Dermis blood vessel endothelial cell (primary cell): Measurements from ENCODE around the gene GPR55. TPM values are rescaled to one million over a fixed set of nuclear protein-coding genes. Genes with fewer than 3 reads are reported as not detected.

Experiments used
- DNase-seq: peaks from one replicate; pipeline ENCODE4 v3.0.0; 2010
- total RNA-seq: library from RNA; depleted of rRNA; stranded (reverse); fragments of >200 nt; gene quantifications from 2 replicates; pipeline ENCODE4 v1.2.3, GENCODE V29; 2014

GPR55 gene
- total RNA-seq, 1 donor from 2014 or later: not detected

DNA sequence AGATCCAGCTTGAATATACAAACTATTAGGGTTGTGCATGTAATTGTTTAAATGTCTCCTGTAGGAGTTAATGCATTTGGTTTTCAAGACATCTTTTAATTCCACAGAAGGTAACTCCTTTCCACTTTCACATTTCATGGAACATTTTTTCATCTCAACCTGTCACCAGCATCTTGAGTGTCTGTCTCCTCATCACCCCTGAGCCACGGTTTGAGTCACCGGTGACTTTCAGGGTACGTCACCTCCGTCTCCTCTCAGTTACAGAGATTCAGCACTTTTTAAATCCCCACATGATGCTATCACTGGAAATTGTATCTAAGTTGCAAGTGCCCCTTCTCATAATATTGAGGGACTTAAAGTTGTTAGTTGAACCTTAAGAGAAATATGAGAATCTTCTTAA lies 25.3 kb downstream of the GPR55 start:
- no peak for DNase-seq

DNA sequence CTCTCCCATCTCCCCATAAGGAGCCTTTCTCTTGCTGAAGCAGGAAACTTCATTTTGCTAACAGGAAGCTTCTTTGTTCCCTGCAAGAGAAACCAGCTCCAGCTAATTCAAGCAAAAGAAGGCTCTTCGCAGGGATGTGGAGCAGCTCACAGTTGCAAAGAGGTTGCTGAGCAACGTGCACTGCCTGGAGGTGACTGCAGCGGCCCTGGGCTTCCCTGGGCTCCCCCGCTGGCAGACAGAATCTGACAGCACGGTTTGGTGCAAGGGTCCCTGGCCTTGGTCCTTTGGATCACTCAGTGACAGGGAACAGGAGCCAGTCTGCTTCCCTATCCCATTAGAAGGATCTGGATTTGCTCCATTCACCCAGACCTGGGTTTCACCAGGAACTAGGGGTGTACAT lies 25.8 kb downstream of the GPR55 start:
- DNase-seq: peak; percentile 31

DNA sequence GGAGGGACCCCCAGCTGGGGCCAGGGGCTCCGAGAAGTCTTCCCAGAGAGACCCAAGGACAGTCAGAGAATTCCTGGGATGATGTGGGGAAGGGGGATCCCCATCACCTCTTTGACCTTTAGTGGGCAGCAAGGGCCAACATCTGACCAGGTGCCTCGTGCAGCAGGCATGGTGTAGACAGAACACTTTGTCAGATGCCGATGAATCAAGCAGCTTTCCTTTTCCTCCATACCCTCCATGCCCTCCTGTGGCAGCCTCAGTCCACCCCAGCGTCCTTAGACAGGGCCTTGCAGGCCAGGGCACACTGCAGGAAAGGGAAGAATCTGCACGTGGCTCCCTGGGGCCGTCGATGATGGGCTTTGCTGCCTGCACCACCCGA lies 26.3 kb downstream of the GPR55 start:
- DNase-seq: no peak

DNA sequence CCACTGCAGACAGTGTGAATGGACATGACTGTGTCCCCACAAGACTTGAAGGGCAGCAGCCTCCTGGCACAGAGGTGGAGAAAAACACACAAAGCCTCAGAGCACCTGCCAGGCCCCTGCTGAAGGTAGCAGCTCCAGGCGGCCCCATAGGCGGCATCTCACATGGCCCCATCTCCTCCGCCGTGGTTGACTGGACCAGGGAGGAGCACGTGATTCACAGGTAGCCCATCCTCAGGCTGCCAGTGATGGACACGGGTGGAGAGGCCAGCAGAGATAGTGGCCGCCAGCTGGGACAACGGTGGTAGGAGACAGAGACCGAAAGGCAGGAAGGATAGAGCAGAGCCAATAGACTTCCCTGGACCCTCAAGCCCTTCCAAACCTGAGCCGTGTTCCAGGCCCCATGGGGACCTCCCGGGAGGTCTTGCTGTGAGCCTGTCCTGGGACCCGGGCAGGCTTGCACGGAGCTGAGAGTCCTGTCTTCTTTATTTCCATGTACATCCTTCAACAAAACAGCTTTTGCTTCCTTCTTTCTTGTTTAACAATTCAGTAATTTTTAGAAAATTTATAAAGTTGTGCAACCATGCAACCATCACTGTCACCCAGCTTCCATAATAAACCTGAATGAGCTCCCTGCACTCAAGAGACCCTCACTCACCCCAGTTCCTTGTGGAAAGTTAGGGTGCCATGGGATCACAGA lies 26.9 kb downstream of the GPR55 start:
- DNase-seq: no peak

DNA sequence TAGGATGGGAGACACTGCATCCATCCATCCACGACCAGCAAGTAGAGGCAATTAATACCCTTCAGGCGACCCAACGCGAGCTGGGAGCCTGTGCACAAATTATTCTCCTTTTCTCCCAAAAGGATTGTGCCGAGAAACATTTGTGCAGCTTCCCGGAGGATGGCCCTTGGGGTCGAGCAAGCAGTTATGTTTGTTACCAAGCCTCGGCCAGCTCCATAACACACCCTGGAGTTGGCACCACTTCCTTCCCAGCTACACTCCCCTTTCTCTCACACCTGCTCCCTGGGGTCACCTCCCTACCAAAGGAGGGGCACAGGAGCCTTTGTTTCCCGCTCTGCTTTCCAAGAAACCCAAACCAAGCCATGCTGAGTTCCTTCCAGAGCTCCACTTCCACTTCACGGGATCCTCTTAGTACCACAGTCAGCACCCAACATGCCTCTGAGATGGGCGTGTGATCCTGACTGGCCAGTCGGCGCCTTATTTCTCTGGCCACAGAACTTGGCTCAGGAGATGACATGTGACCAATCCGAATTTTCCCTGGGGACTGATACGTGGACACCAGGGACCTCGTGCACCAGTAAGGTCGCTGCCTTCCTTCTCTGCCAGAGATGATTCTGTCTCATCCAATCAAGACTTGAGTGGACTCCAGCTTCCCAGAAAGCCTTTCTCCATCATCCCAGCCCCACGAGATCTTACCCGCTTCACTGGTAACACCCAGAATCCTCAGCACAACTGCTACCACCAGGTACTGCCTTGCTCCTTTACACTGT lies 28.5 kb downstream of the GPR55 start:
- DNase-seq: no peak

DNA sequence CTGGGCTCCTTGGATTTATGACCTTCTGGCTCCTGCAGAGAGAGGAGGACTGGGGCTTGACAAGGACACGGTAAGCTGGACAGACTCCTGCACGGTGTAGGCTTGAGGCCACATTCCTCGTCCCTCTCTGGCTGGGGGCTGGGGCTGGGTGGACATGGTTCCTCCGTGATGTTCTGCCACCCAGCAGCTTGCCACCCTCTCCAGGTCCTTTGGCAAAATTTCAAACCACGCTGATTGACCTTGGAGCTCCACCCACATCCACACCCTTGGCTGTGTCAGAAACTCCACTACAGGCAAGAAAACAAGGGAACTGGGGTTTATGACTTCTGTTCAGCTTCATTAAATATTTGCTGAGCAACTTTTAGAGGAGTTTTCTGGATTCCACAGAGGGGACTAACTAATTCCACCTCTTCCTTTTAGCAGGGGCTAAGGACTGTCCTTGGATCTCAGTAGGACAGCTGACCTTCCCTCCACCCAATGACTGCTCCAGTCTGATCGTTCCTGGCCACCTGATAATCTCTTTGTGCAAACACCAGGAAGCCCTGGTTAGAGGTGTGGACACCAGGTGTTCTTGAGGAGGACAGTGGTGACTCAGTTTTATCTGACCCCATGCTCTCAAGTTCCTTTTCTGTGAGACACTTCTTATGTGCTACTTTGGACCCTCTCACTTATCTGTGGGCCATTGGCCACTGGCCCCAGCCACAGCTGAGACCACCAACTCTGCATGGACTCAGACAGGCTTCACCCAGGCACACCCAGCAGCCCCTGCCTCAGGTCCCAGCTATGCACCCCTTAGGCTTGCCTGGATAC lies 29.3 kb downstream of the GPR55 start:
- no peak for DNase-seq

DNA sequence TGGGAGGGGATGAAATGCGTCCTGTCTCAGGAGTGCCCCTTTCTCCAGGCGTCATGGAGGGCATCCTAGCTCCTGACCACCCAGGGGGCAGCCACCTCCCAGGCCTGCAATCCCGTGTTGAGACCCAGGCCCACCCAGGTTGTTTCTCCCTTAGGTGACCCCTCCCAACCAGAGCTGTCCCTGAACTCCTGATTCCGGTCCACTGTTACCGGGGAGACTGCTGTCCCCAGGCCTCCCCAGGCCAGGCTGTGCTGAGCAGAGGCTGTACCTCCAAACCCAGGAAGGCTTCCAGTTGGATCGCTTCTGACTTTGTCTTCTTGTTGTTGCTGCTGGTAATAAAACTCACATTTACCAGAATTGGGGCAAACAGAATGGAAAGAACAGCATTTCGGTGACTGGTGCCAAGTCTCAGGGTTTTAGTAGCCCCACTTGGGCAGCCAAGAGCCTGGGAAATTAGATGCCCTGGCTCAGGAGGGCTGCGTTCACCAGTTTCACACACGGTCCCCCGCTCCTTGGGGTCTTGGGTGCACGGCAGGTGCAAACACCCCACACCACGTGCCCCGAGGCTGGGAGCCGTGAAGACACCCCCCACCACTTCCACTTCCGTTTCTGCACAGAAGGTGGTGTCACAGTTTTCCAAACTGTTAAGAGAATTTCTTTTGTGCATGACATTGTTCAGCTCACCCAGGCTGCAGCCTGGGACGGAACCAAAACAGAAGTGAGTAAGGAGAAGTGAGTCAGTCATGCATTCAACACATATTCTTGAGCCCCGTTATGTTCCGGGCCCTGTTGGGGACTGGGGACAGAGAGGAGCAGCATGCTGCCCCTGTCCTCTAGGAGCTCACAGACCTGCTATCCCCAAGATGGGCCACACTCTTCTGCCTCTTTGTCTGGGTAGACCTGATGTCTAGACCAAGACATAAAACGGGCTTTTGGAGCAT lies 30.9 kb downstream of the GPR55 start:
- no peak for DNase-seq

DNA sequence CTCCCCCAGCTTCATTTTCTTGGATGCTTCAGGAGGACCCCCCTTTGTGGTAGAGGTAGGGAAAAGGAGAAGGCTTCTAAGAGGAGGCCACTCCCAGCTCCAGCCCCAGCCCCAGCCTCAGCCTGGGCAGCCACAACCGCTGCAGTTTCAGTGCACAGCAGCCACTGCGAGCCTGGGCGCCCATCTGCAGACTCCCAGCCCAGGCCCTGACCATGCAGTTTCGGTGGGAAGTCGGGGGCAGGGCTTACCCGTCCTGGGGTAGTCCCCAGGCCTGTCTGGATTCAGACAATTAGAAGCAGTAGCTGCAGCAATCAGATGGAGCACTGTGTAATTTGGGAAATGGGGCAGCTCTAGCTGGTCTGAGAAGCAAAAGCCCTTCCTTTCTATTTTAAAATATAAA lies 31.7 kb downstream of the GPR55 start:
- no peak for DNase-seq

DNA sequence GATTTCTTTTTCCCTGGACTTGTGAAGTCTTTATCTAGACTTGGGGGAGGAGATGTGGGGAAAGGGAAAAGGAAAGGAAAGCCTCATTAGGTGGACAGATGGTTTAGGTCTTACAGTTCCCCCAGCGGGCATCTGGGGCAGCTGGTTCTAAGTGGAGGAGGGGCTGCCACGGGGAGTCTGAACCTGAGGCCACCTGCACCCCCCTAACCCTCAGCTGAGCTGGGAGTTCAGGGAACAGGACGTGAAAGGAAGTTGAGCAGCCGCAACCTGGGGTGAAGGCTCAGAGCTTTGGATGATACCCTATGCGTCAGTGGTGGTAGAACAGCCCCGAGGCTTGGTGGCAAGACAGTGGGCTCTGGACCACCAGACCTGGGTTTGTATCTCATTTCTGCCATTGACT lies 33.5 kb downstream of the GPR55 start:
- no peak for DNase-seq

DNA sequence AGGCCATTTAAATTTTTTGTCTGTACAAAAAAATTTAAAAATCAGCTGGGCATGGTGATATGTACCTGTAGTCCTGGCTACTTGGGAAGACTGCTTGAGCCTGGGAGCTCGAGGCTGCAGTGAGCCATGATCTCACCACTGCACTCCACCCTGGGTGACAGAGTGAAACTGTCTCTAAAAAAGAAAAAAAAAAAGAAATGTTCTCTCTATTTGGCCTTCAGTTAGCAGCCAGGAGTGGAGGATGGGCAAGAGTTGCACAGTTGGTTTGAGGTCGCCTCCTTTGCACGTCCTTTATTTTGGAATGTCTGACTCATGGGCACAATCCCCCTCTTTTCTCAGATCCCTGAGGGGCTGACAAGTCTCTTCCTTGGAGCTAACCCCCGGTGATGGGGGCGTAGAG lies 34.0 kb downstream of the GPR55 start:
- DNase-seq: no peak

DNA sequence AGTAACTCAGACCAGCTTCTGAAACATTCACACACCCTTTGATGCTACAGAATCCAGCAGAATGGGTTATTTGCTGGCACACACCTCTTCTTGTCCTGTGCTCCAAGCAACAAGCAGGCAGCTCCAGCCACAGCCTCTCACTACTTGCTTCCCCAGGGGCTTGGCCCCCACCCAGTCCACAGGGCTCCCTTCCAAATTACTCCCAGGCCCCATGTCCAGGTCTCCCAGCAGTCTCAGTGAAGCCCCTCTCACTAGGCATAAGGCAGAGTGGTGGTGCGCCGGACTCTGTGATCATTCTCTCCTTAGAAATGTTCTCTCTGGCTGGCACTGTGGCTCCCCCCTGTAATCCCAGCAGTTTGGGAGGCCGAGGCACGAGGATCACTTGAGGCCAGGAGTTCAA lies 34.4 kb downstream of the GPR55 start:
- no peak for DNase-seq

DNA sequence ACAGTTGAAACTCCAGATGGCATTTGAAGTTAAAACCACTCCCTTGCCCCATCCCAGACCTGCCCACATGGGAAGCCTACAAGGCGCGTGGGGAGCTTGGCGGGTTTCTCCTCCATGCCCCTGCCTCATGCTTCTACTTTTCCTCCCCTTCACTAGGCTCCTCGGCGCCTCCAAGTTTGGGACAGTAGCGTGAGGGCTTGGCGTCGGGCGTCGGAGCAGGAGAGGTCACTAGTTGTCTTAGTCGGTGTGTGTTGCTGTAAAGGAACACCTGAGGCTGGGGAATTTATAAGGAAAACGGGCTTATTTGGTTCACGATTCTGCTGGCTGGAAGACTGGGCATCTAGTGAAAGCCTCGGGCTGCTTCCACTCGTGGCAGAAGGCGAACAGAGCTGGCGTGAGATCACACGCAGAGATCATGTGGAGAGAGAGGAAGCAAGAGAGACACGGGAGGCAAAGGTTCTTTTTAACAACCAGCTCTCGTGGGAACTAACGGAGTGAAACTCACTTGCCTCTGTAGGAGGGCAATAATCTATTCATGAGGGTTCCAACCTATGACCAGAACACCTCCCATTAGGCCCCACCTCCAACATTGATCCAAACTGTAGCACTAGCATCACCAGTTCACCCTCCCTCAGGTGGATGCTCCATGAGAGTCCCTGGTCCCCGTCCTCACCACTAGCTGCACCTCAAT lies 35.0 kb downstream of the GPR55 start:
- no peak for DNase-seq

DNA sequence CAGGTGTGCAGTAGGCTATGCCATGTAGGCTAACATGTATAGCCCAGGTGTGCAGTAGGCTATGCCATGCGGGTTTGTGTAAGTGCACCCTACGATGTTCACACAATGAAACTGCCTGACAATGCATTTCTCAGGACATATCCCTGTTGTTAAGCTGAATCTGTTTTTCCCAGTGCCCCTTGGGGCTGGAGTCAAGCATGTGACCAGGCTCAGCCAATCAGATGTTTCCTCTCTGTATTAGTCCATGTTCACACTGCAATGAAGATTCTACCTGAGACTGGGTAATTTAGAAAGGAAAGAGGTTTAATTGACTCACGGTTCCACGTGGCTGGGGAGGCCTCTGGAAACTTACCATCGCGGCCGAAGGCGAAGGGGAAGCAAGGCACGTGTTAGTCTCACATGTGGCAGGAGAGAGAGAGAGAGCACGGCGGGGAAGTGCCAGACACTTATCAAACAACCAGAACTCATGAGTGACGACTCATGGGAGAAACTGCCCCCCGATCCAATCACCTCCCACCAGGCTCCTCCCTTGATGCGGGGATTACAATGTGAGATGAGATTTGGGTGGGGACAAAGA lies 36.1 kb downstream of the GPR55 start:
- DNase-seq: no peak

DNA sequence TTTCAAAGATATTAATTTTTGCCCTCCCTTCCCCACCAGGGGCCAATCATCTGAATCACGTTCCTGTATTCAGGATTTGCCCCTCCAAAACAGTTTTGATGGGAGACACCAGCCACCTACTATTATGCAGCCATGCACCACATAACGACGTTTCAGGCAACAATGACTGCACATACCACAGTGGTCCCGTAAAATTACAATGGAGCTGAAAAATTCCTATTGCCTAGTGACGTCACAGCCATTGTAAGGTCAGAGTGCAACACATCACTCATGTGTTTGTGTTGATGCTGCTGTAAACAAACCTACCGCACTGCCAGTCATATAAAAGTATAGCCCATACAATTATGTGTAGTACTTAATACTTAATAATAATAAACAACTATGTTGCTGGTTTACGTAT lies 37.7 kb downstream of the GPR55 start:
- no peak for DNase-seq

DNA sequence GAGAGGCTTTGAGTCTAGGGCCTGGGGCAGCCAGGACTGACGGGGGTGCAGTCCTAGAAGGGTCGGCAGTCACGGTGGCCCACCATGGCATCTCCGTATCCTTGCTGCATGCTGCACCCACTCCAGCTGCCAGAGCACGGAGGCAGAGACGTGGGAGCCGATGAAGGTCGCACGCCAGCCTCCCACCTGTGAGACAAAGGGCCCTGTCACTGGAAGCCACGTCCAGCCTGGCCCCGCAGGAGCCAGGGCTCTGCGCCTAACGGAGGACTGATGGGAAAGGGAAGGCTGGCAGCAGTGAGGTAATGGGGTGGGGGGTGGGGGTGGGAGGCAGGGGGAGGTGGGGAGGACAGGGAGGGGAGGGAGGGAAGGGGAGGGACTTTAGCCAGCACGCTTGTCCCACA lies 38.4 kb downstream of the GPR55 start:
- DNase-seq: no peak

DNA sequence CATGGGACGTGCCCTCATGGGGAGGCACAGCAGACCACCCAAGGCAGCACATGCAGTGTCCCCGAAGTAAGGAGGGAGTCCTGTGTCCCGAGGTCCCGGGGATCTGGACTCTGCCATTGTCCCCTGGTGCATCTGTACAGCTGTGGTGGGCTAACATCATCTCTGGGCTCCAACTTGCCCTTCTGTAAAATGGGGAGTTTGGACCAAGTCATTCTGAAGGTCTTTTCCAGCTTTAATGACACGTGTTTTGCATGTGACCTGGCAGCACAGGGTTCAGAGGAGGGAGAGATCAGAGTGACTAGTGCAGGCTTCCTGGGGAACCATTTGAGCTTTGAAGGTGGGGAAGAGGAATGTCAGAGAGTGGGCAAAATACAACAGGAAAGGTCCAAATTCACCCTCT lies 38.8 kb downstream of the GPR55 start:
- DNase-seq: no peak

DNA sequence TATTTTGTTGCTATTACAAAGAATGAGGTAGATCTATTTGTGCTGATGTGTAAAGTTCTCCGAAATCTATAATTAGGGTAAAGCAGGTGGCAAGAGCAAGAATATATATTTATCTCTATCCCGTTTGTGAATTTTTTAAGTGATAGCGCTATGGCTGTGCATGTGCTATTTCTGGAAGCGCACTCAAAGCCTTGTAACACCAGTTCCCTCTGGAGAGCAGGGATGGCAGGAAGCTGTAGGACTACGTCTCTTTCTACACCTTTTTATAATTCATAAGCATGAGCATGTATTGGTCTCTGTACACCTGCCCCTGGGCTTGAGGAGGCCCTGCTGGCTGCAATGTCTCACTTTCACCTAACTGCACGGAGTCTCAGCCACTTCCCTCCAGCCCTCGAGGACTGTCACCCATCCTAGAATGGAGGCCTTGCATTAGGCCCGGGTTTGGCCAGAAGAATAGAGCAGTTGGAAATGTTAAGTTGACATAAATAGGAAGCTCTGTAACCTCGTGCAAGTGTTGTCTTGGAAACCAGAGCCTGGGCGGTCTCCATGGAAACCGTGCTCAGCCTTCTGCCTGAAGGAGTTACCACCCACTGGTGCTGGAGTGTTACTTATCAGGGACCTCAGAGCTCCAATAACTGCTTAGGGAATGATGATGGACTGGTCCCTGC lies 39.4 kb downstream of the GPR55 start:
- DNase-seq: no peak

DNA sequence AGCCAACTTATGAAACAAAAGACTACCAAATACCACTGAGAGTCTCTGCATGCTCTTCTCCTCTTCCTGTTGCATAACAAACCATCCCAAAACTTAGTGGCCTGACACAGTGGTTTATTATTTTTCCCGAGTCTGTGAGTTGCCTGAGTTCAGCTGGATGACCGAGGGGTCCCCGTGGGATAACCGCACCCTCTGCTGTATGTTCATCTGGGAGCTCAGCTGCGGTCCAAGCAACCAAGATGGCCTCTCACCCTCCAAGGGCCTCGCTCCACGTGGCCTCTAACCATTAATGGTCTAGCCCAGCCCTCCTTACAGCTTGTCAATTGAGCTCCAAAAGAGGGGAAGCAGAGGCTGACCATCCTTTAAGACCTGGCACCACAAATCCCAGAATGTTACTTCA lies 43.2 kb downstream of the GPR55 start:
- DNase-seq: no peak

DNA sequence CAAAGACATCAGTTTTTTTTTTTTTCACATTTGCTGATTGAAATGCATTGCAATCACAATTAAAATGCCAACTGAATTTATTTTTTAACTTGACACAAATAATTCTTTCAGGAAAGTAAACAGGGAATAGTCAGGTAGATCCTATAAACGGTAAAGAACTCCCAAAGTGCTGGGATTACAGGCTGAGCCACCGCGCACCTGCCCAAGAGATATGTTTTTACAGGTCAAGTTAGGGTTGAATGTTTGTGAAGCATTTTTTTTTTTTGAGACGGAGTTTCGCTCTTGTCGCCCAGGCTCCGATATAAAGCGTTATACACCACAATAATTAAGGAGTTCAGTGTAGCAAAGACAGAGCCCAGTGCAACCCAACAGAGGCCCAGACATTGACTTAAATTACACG lies 45.2 kb downstream of the GPR55 start:
- no peak for DNase-seq

DNA sequence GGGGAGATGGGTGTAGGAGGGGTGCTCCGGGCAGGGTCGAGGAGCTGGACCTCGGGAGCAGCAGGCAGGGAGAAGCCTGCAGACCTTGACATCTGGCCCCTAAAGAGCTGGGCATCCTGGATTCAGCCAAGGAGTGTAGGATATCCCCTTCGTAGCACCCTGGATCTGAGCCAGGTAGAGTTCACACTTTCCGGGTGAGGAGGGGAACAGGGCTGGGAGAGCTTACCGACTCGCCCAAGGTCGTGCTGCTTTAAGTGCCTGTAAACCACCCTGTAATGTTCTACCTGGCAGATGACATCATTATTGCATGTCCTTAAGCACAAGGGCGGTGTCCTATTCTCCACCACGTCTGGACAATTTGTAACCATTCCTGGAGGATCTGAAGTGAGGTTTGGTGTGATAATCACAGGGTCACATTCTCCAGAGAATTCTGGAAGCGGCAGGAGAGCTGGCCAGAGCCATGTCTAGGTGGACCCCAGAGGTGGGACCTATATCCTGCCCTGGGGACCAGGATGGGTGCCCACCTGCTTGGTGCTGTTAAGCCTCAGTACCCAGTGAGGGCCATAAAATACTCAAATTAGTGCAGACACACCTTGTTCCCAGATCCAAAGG lies 45.7 kb downstream of the GPR55 start:
- DNase-seq: no peak
